HepG2 (cell line): ENCODE results near the gene NELL2. TPM values are rescaled to one million over a fixed set of nuclear protein-coding genes. Genes with fewer than 3 reads are reported as not detected.

ENCODE experiments used
- ATAC-seq: fragments of 200-7000 bp; cut with Tn5 transposase; 3 replicates; pipeline ENCODE4 v1.9.1; 2020; ENCODE audit warnings: mild to moderate bottlenecking, moderate library complexity
- BruUV-seq: library from RNA; stranded (reverse); fragments of 400-500 nt; replicated peaks from 2 replicates; lab custom pipeline; 2021; lab: Mats Ljungman, UMichigan
- CTCF ChIA-PET: fragments of 300-600 bp; formaldehyde crosslinking; extraction: SDS; loops from one replicate; lab custom pipeline; 2021; ENCODE audit warnings: low total read pairs, inconsistent platforms, low intra/inter-chr PET ratio; lab: Yijun Ruan, JAX
- POLR2A ChIA-PET: fragments of 350-600 bp; sonication (Branson Sonifier 250); formaldehyde crosslinking; loops from one replicate; lab custom pipeline; 2020; ENCODE audit warnings: antibody characterized with exemption, inconsistent platforms; lab: Yijun Ruan, JAX
- DNase-seq: peaks from one replicate; pipeline ENCODE4 v3.0.0-alpha.2; 2015; ENCODE audit warnings: low spot score
- FAIRE-seq: peaks from 3 replicates; lab custom pipeline; 2011; peaks lifted over from hg19 to GRCh38; lab: Jason Lieb, UNC
- H2AFZ ChIP-seq: one replicate; pipeline ENCODE4 v1.6.1; 2011; ENCODE audit warnings: low read length, inconsistent platforms
- H3K27ac ChIP-seq: fragments of 300-600 bp; 3 replicates; pipeline ENCODE4 v1.8.0; 2011; ENCODE audit warnings: mixed run types, mild to moderate bottlenecking, mixed read lengths, low read length, inconsistent platforms; ENCODE audit not compliant: insufficient read depth; ENCODE audit errors: extremely low read length
- H3K27me3 ChIP-seq, 2 experiments: fragments of 200-600 bp in 1 of 2; 2 replicates in 1 of 2; 3 replicates in 1 of 2; pipeline versions ENCODE4 v1.6.0 to v1.8.0; 2011; ENCODE audit warnings: low read length in 2 of 2, mild to moderate bottlenecking in 2 of 2, moderate library complexity in 2 of 2, inconsistent platforms in 1 of 2; ENCODE audit not compliant: insufficient read depth in 2 of 2, control insufficient read depth in 1 of 2
- H3K36me3 ChIP-seq, 2 experiments: fragments of 200-600 bp in 1 of 2; replicated peaks in 1 of 2; 2 replicates in 1 of 2; 3 replicates in 1 of 2; pipeline versions ENCODE4 v1.5.1 to v1.8.0; 2011; ENCODE audit warnings: low read length in 2 of 2, inconsistent platforms in 1 of 2; ENCODE audit not compliant: insufficient read depth in 2 of 2, control insufficient read depth in 1 of 2
- H3K4me1 ChIP-seq: 2 replicates; pipeline ENCODE4 v1.5.1; 2012; ENCODE audit warnings: low read length, inconsistent platforms; ENCODE audit not compliant: insufficient read depth
- H3K4me2 ChIP-seq: 2 replicates; pipeline ENCODE4 v1.6.0; 2011; ENCODE audit warnings: low read depth, low read length, inconsistent platforms
- H3K4me3 ChIP-seq, 3 experiments: fragments of 200-600 bp in 1 of 3; sonication (generic), shearing (Covaris generic) in 1 of 3; replicated peaks in 1 of 3; 2 replicates each; pipeline ENCODE4 v1.5.1; 2011 to 2016; ENCODE audit warnings: low read length in 3 of 3, inconsistent platforms in 2 of 3, low read depth in 2 of 3, mild to moderate bottlenecking in 2 of 3, control low read depth in 1 of 3, mixed read lengths in 1 of 3; ENCODE audit not compliant: insufficient read depth in 1 of 3
- H3K79me2 ChIP-seq: one replicate; pipeline ENCODE4 v1.6.1; 2011; ENCODE audit warnings: low read length, inconsistent platforms; ENCODE audit not compliant: insufficient read depth
- H3K9ac ChIP-seq: 2 replicates; pipeline ENCODE4 v1.6.0; 2011; ENCODE audit warnings: mild to moderate bottlenecking, low read depth, low read length, inconsistent platforms; ENCODE audit not compliant: insufficient read depth
- H3K9me3 ChIP-seq: 2 replicates; pipeline ENCODE4 v1.5.1; 2012; ENCODE audit warnings: mild to moderate bottlenecking, low read length
- H4K20me1 ChIP-seq: 2 replicates; pipeline ENCODE4 v1.6.0; 2011; ENCODE audit warnings: inconsistent platforms, mild to moderate bottlenecking, low read length, moderate library complexity; ENCODE audit not compliant: insufficient read depth
- ELF3 ChIP-seq: IDR thresholded peaks from 2 replicates; pipeline ENCODE4 v1.6.1; 2016; ENCODE audit warnings: missing genetic modification reagents, missing compliant biosample characterization
- KDM6A ChIP-seq: IDR thresholded peaks from 2 replicates; pipeline ENCODE4 v1.6.1; 2016; ENCODE audit warnings: low read depth
- MIXL1 ChIP-seq: IDR thresholded peaks from 2 replicates; pipeline ENCODE4 v1.6.1; 2016
- NRL ChIP-seq: sonication (generic); formaldehyde crosslinking; IDR thresholded peaks from 2 replicates; pipeline ENCODE4 v1.5.0; 2020; ENCODE audit warnings: missing genetic modification reagents, mild to moderate bottlenecking, moderate library complexity, borderline replicate concordance
- ZBTB7B ChIP-seq: sonication (generic); formaldehyde crosslinking; IDR thresholded peaks from 2 replicates; pipeline ENCODE4 v1.4.0; 2020; ENCODE audit warnings: missing genetic modification reagents
- ZNF234 ChIP-seq: sonication (generic); formaldehyde crosslinking; conservative IDR thresholded peaks from 2 replicates; pipeline ENCODE4 v1.5.1; 2020; ENCODE audit warnings: mild to moderate bottlenecking, missing genetic modification reagents
- ZNF570 ChIP-seq: sonication (generic); formaldehyde crosslinking; IDR thresholded peaks from 2 replicates; pipeline ENCODE4 v1.4.0; 2020; ENCODE audit warnings: mild to moderate bottlenecking, missing genetic modification reagents, borderline replicate concordance
- ZSCAN25 ChIP-seq: sonication (generic); formaldehyde crosslinking; IDR thresholded peaks from 2 replicates; pipeline ENCODE4 v1.8.0; 2022; ENCODE audit warnings: mild to moderate bottlenecking, missing genetic modification reagents
- WGBS: methylation state at CpG from one replicate; pipeline ENCODE4 v1.1.6; 2017; ENCODE audit warnings: low lambda C conversion rate; 5-methylcytosine and 5-hydroxymethylcytosine counted together
- in situ Hi-C: cut with HindIII; loops from 2 replicates; pipeline ENCODE4 v1.10.0; 2017; ENCODE audit warnings: low pct_unique_long_range_greater_than_20kb; ENCODE audit not compliant: extremely low pct_ligation_motif_present
- intact Hi-C: fragments of 100-400 bp; cut with micrococcal nuclease; formaldehyde crosslinking; loops from one replicate; pipeline ENCODE4 v1.10.0; 2022; ENCODE audit not compliant: unreplicated experiment
- polyA plus RNA-seq, 8 experiments: library from polyadenylated mRNA; depleted of rRNA in 3 of 8; stranded (reverse) in 7 of 8; unstranded in 1 of 8; fragments of >200 nt; fragmentation: Illumina TruSeq in 4 of 8; extraction: Trizol in 4 of 8; gene quantifications; 2 replicates each; pipeline versions ENCODE4 v1.2.1 to v1.2.3, GENCODE V29; 2011 to 2016; ENCODE audit warnings: low read depth in 4 of 8, missing spikeins in 1 of 8, mixed read lengths in 1 of 8; ENCODE audit not compliant: insufficient read depth in 1 of 8
- total RNA-seq, 5 experiments: library from RNA; depleted of rRNA; stranded (reverse); fragments of >200 nt; fragmentation: Illumina TruSeq; extraction: Trizol; gene quantifications; 2 replicates each; pipeline ENCODE4 v1.2.3, GENCODE V29; 2016; ENCODE audit warnings: low read depth in 1 of 5
- TF ChIP-seq, protein P1 (sequence below): sonication (generic); formaldehyde crosslinking; IDR thresholded peaks from 2 replicates; pipeline ENCODE4 v1.5.1; 2020; ENCODE audit warnings: mild to moderate bottlenecking, moderate library complexity, missing genetic modification reagents
- TF ChIP-seq, protein P2 (sequence below): sonication (generic); formaldehyde crosslinking; IDR thresholded peaks from 2 replicates; pipeline ENCODE4 v1.5.0; 2020; ENCODE audit warnings: missing genetic modification reagents, mild to moderate bottlenecking, borderline replicate concordance

Gene NELL2
- total and polyA plus RNA-seq, 2 of the 13 experiments (the other 11 are each of a cell fraction or from before 2014, with no cell fraction given), result 0.11 TPM; not detected in 1

DNA sequence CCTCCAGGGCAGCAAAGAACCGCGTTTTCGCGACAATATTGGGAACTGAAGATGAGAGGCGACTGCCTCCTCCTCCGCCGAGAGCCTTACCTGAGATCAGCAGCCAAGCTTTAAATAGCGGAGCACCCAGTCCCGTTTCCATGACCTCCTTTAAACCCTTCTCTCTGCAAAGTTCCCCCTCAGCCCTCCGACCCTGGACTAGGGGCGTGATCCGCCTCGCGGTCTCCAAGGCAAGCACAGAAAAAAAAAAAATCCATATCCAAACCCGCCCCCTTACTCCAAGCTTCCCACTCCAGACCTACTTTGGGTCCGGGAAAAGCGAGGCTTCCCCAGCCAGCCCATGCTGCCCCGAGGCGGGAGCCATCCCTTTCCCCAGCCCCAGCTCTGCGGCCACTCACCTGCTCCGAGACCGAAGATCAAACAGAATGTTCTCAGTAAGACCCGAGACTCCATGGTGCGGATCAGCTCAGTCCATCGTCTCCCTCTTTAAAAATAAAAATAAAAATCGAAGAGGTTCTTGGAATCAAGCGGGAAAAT is 630 bp downstream of the NELL2 start:
- in situ Hi-C loops (no loop called here), intact Hi-C loops (no loop called here)
- FAIRE-seq (no peak), ATAC-seq (peak; percentile 69), DNase-seq (no peak)
- Histone ChIP-seq H3K4me3 (peak overlapping the region; percentile 13 to 43 (median 40); a peak in 3 of 6 replicates), H3K9me3 (no peaks in the 10 kb centered on the region), H3K27ac (no peak overlapping the region), H3K9ac (no peak overlapping the region), H2AFZ (no peak overlapping the region), H3K36me3 (no peaks in the 10 kb centered on the region), H3K27me3 (peaks cover 9 to 25% of the 10 kb centered on the region in 2 experiments), H4K20me1 (0 out of 2 replicates have a peak, but pooled peaks cover 4% of the 10 kb centered on the region), H3K79me2 (no peaks in the 10 kb centered on the region), H3K4me1 (peaks cover 8% of the 10 kb centered on the region; the same call in 1 of the 2 replicates), H3K4me2 (peak overlapping the region; percentile 60)
- 11% methylated on average over 27 of the region's 27 CpGs for WGBS
- ChIA-PET CTCF (no interaction called here), POLR2A (no interaction called here)
- no TSS peak for BruUV-seq
- TF ChIP-seq ZBTB7B (CRISPR knock-in tag) (no peak), NRL (CRISPR knock-in tag) (no peak), ZNF234 (CRISPR knock-in tag) (no peak), ZSCAN25 (CRISPR knock-in tag) (no peak), ZNF570 (CRISPR knock-in tag) (no peak), MIXL1 (CRISPR knock-in tag) (no peak), ELF3 (CRISPR knock-in tag) (no peak), KDM6A (no peak)
- TF ChIP-seq, protein P1, sequence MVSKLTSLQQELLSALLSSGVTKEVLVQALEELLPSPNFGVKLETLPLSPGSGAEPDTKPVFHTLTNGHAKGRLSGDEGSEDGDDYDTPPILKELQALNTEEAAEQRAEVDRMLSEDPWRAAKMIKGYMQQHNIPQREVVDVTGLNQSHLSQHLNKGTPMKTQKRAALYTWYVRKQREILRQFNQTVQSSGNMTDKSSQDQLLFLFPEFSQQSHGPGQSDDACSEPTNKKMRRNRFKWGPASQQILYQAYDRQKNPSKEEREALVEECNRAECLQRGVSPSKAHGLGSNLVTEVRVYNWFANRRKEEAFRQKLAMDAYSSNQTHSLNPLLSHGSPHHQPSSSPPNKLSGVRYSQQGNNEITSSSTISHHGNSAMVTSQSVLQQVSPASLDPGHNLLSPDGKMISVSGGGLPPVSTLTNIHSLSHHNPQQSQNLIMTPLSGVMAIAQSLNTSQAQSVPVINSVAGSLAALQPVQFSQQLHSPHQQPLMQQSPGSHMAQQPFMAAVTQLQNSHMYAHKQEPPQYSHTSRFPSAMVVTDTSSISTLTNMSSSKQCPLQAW (CRISPR knock-in tag), result no peak
- TF ChIP-seq, protein P2, sequence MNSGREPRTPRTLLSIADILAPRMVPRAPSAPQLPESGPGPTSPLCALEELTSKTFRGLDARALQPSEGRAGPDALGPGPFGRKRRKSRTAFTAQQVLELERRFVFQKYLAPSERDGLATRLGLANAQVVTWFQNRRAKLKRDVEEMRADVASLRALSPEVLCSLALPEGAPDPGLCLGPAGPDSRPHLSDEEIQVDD (CRISPR knock-in tag), result no peak
